GM12874 (cell line): ENCODE results near the gene MAP3K14.

Experiments
- CTCF ChIP-seq: IDR thresholded peaks from 2 replicates; pipeline ENCODE4 v1.5.1; 2011; ENCODE audit warnings: low read depth, mild to moderate bottlenecking, control low read depth, low read length, moderate library complexity; ENCODE audit not compliant: insufficient read depth

Gene MAP3K14

GRCh38 chr17:45355087-45355486 is 38.3 kb upstream of the MAP3K14 start:
- TF ChIP-seq CTCF: no peak

GRCh38 chr17:45353043-45353442 is 36.2 kb upstream of the MAP3K14 start:
- TF ChIP-seq CTCF: no peak

- TF ChIP-seq CTCF: no peak
Measured at GRCh38 chr17:45351831-45352230, 35.0 kb upstream of the MAP3K14 start.

- no peak for TF ChIP-seq CTCF
Measured at GRCh38 chr17:45347444-45347843, 30.6 kb upstream of the MAP3K14 start.

- TF ChIP-seq CTCF: no peak
Measured at GRCh38 chr17:45346216-45347015, 29.6 kb upstream of the MAP3K14 start.

- TF ChIP-seq CTCF: no peak
Measured at GRCh38 chr17:45345554-45346215, 28.9 kb upstream of the MAP3K14 start.

GRCh38 chr17:45345246-45345553 is 28.4 kb upstream of the MAP3K14 start:
- TF ChIP-seq CTCF: no peak
